ENCODE results near the gene FNDC8.

- TF ChIP-seq CTCF (IDR thresholded peaks at IDR 0.05) (no peak), POLR2A (IDR thresholded peaks at IDR 0.05) (no peak)
These were observed 35.3 kb upstream of the FNDC8 start for GRCh38 chr17:35086164-35086563.
